A549 (cell line): Measurements from ENCODE around the gene GCAT. TPM values are rescaled to one million over a fixed set of nuclear protein-coding genes. Genes with fewer than 3 reads are reported as not detected.

Experiments
- ATAC-seq, 2 experiments: fragments of 200-7000 bp in 1 of 2; fragments of >200 bp in 1 of 2; cut with Nextera tagmentation in 1 of 2; cut with Tn5 transposase in 1 of 2; 3 replicates each; pipeline versions ENCODE4 v1.8.0 to v1.9.1; 2018 to 2020; ENCODE audit warnings: mild to moderate bottlenecking in 1 of 2, moderate library complexity in 1 of 2
- CTCF ChIA-PET: fragments of 300-600 bp; sonication (Branson Sonifier 250); formaldehyde crosslinking; extraction: SDS; loops from one replicate; lab custom pipeline; 2021; ENCODE audit warnings: antibody characterized with exemption, inconsistent platforms; lab: Yijun Ruan, JAX
- POLR2A ChIA-PET: fragments of 350-600 bp; formaldehyde crosslinking; extraction: SDS; loops from one replicate; lab custom pipeline; 2021; ENCODE audit warnings: antibody characterized with exemption, inconsistent platforms; lab: Yijun Ruan, JAX
- DNase-seq, 2 experiments: peaks; one replicate each; pipeline versions ENCODE4 v3.0.0 to v3.0.0-alpha.2; 2011 to 2016; ENCODE audit warnings: low read depth in 1 of 2, low spot score in 1 of 2
- FAIRE-seq: peaks from 2 replicates; lab custom pipeline; 2011; peaks lifted over from hg19 to GRCh38; lab: Jason Lieb, UNC
- H3K27ac ChIP-seq, 2 experiments: fragments of >200 bp; sonication (Bioruptor Twin); formaldehyde crosslinking; 3 replicates each; pipeline ENCODE4 v1.5.1; 2016 to 2017
- H3K4me1 ChIP-seq: fragments of >200 bp; sonication (Bioruptor Twin); formaldehyde crosslinking; 3 replicates; pipeline ENCODE4 v1.6.1; 2016
- H3K4me2 ChIP-seq: fragments of >200 bp; sonication (Bioruptor Twin); formaldehyde crosslinking; 3 replicates; pipeline ENCODE4 v1.6.1; 2016
- H3K4me3 ChIP-seq: fragments of >200 bp; sonication (Bioruptor Twin); formaldehyde crosslinking; 3 replicates; pipeline ENCODE4 v1.5.1; 2016
- H3K9me3 ChIP-seq: fragments of >200 bp; sonication (Bioruptor Twin); formaldehyde crosslinking; 3 replicates; pipeline ENCODE4 v1.6.1; 2016
- CEBPB ChIP-seq, 2 experiments: fragments of >200 bp in 1 of 2; sonication (Bioruptor Twin) in 1 of 2; formaldehyde crosslinking in 1 of 2; IDR thresholded peaks; 2 replicates each; pipeline ENCODE4 v1.6.1; 2012 to 2016
- CHD2 ChIP-seq: fragments of 150-350 bp; IDR thresholded peaks from 2 replicates; pipeline ENCODE4 v1.6.1; 2014; ENCODE audit warnings: low read length; ENCODE audit not compliant: partially characterized antibody
- EHMT2 ChIP-seq: fragments of 200-600 bp; sonication (generic); IDR thresholded peaks from 2 replicates; pipeline ENCODE4 v1.6.1; 2016; ENCODE audit warnings: antibody characterized with exemption, low read depth, mild to moderate bottlenecking, moderate library complexity
- ESRRA ChIP-seq: fragments of 150-350 bp; IDR thresholded peaks from 2 replicates; pipeline ENCODE4 v1.6.1; 2014; ENCODE audit warnings: mild to moderate bottlenecking, low read length, borderline replicate concordance
- GATA3 ChIP-seq: IDR thresholded peaks from 2 replicates; pipeline ENCODE4 v1.6.1; 2012; ENCODE audit warnings: borderline replicate concordance
- HDAC2 ChIP-seq: fragments of 200-600 bp; sonication (generic); IDR thresholded peaks from 2 replicates; pipeline ENCODE4 v1.6.1; 2016
- HEYL ChIP-seq: fragments of 250-450 bp; sonication (Bioruptor Pico); IDR thresholded peaks from 2 replicates; pipeline ENCODE4 v1.8.0; 2021; ENCODE audit warnings: mild to moderate bottlenecking, moderate library complexity
- JUN ChIP-seq, 2 experiments: fragments of >200 bp; sonication (Bioruptor Twin); formaldehyde crosslinking; IDR thresholded peaks; 2 replicates in 1 of 2; 3 replicates in 1 of 2; pipeline ENCODE4 v1.6.1; 2016 to 2017
- JUNB ChIP-seq: fragments of >200 bp; sonication (Bioruptor Twin); formaldehyde crosslinking; IDR thresholded peaks from 2 replicates; pipeline ENCODE4 v1.6.1; 2016
- KDM1A ChIP-seq: fragments of 200-600 bp; sonication (generic); IDR thresholded peaks from 2 replicates; pipeline ENCODE4 v1.6.1; 2016; ENCODE audit warnings: low read depth, mild to moderate bottlenecking
- MAFK ChIP-seq: fragments of 450-650 bp; IDR thresholded peaks from 2 replicates; pipeline ENCODE4 v1.6.1; 2014; ENCODE audit not compliant: partially characterized antibody
- NFE2L2 ChIP-seq: fragments of 150-350 bp; conservative IDR thresholded peaks from 2 replicates; pipeline ENCODE4 v1.6.1; 2014; ENCODE audit warnings: low read length
- NPAS2 ChIP-seq: fragments of 250-450 bp; sonication (Bioruptor Pico); IDR thresholded peaks from 2 replicates; pipeline ENCODE4 v1.8.0; 2022; ENCODE audit warnings: mild to moderate bottlenecking, moderate library complexity, borderline replicate concordance
- PHF8 ChIP-seq: fragments of 200-600 bp; sonication (generic); IDR thresholded peaks from 2 replicates; pipeline ENCODE4 v1.6.1; 2016; ENCODE audit warnings: low read depth, mild to moderate bottlenecking, antibody characterized with exemption, moderate library complexity, borderline replicate concordance
- SMC3 ChIP-seq: fragments of >200 bp; sonication (Bioruptor Twin); formaldehyde crosslinking; IDR thresholded peaks from 3 replicates; pipeline ENCODE4 v1.6.1; 2018; ENCODE audit warnings: inconsistent platforms
- SREBF2 ChIP-seq: fragments of 450-650 bp; IDR thresholded peaks from 2 replicates; pipeline ENCODE4 v1.6.1; 2014; ENCODE audit warnings: mild to moderate bottlenecking, moderate library complexity
- TFCP2L1 ChIP-seq: fragments of 250-450 bp; sonication (Bioruptor Pico); IDR thresholded peaks from 2 replicates; pipeline ENCODE4 v1.5.0; 2021; ENCODE audit warnings: mild to moderate bottlenecking
- ZSCAN20 ChIP-seq: fragments of 250-450 bp; sonication (Bioruptor Pico); IDR thresholded peaks from 2 replicates; pipeline ENCODE4 v1.8.0; 2022; ENCODE audit warnings: mild to moderate bottlenecking, moderate library complexity
- WGBS: methylation state at CpG from one replicate; pipeline ENCODE4 v1.1.6; 2017; ENCODE audit errors: missing lambda C conversion rate; 5-methylcytosine and 5-hydroxymethylcytosine counted together
- polyA plus RNA-seq, 4 experiments: library from polyadenylated mRNA; depleted of rRNA in 3 of 4; stranded (reverse); fragments of >200 nt; fragmentation: RNase III in 1 of 4; extraction: RNeasy Plus Mini Kit Qiagen cat#74134 plus additional on column Dnase treatment in 1 of 4; gene quantifications; 2 replicates in 3 of 4; 3 replicates in 1 of 4; pipeline ENCODE4 v1.2.3, GENCODE V29; 2011 to 2017
- TF ChIP-seq, protein P1 (sequence below): IDR thresholded peaks from 2 replicates; pipeline ENCODE4 v1.6.1; 2012; ENCODE audit warnings: low read depth, borderline replicate concordance
- TF ChIP-seq, protein P2 (sequence below): fragments of >200 bp; sonication (Bioruptor Twin); formaldehyde crosslinking; IDR thresholded peaks from 3 replicates; pipeline ENCODE4 v1.5.1; 2016
- TF ChIP-seq, protein P3 (sequence below): fragments of 250-450 bp; sonication (Bioruptor Pico); IDR thresholded peaks from 2 replicates; pipeline ENCODE4 v1.5.0; 2021; ENCODE audit warnings: mild to moderate bottlenecking, moderate library complexity, borderline replicate concordance
- TF ChIP-seq, protein P4 (sequence below): fragments of 200-600 bp; sonication (generic); IDR thresholded peaks from 2 replicates; pipeline ENCODE4 v1.6.1; 2016; ENCODE audit warnings: antibody characterized with exemption, mild to moderate bottlenecking, moderate library complexity

GCAT gene
- polyA plus RNA-seq, 2 of the 4 experiments (the other 2 are of a cell fraction): 1.2 to 2.1 TPM

DNA sequence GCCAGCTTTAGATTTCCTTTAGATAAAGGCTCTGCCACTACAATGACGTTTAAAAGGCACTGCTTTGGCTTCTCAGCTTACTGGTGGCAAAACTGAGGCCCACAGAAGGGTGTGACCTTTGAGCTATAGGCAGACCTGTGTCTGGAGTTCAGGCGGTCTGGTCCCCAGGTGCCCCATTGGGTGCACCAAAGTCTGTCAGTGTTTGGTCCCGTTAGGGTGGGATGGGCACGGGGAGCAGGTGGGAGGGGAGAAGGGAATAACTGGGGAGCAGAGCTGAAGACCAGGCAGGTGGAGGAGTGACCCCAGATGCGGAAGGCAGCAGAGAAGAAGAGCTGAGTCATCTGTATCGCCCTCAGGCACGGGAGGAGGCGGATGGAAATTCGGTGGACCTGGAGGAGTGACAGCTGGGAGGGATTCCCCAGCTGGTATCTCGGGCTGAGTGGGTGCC, 45.3 kb upstream of the GCAT start:
- ATAC-seq: peak; percentile 45 to 50; a peak in 3 of 6 replicates
- 31% methylated on average over 9 of the region's 10 CpGs for WGBS
- Histone ChIP-seq H3K4me1 (peaks cover 51% of the 10 kb centered on the region), H3K4me2 (peak overlapping the region; percentile 48)
- DNase-seq: no peak
- FAIRE-seq: no peak
- TF ChIP-seq MAFK (peak; percentile 86), KDM1A (no peak), HDAC2 (no peak), PHF8 (no peak), HEYL (CRISPR knock-in tag) (no peak)
- TF ChIP-seq, all 56 proteins: peak for 1
- Histone ChIP-seq H3K27ac (peak overlapping the region; percentile 57 to 79; a peak in 5 of 6 replicates), H3K9me3 (no peaks in the 10 kb centered on the region), H3K4me3 (no peak overlapping the region)
- POLR2A ChIA-PET: interaction anchor here (0.6 kb wide), 1 partner anchor 117 kb away, joined by 3 read pairs; no protein-coding TSS in a partner anchor
- CTCF ChIA-PET: interaction anchor here (0.6 to 1.5 kb wide), 6 partner anchors 9 to 224 kb away, joined by 3 to 5 read pairs (median 3); no protein-coding TSS in a partner anchor

DNA sequence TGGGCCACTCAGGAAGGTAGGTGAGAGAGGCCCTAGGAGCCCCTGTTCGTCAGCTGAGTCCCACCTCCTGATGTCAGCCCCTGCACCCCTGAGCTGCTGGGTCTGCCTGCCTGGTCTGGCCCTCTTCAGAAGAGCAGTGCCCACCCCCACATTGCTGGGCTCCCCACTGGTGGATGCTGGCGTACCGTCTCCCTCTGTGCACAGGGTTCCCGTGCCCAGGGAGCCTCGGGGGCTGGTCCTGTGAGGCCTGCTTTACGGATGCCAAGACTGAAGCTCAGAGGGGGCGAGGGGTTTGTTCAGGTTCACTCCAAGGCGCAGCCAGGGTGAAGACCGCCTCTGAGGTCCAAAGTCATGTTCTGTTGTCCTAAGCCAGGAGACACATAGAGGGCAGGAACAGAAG, 44.7 kb upstream of the GCAT start:
- H3K9me3 ChIP-seq: no peaks in the 10 kb centered on the region
- H3K27ac ChIP-seq: peak overlapping the region; percentile 57 to 79; a peak in 5 of 6 replicates
- ChIA-PET POLR2A (no interaction called here), CTCF (interaction anchor here (0.9 to 1.5 kb wide), 5 partner anchors 9 to 224 kb away, joined by 3 to 5 read pairs (median 3); no protein-coding TSS in a partner anchor)
- H3K4me3 ChIP-seq: no peak overlapping the region
- 0 out of 3 replicates have a peak overlapping the region, but pooled peaks have one; percentile 48 for H3K4me2 ChIP-seq
- DNase-seq (no peak), FAIRE-seq (no peak), ATAC-seq (no peak; a peak in 1 of 6 replicates)
- WGBS: 93% methylated on average over 4 of the region's 9 CpGs
- H3K4me1 ChIP-seq: peaks cover 51% of the 10 kb centered on the region
- no peak for TF ChIP-seq JUN (IDR thresholded peaks at IDR 0.05)
- no peak for TF ChIP-seq TFCP2L1 (CRISPR knock-in tag)
- TF ChIP-seq, protein P1, sequence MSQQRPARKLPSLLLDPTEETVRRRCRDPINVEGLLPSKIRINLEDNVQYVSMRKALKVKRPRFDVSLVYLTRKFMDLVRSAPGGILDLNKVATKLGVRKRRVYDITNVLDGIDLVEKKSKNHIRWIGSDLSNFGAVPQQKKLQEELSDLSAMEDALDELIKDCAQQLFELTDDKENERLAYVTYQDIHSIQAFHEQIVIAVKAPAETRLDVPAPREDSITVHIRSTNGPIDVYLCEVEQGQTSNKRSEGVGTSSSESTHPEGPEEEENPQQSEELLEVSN: no peak
- no peak for TF ChIP-seq SREBF2
- TF ChIP-seq, protein P2, sequence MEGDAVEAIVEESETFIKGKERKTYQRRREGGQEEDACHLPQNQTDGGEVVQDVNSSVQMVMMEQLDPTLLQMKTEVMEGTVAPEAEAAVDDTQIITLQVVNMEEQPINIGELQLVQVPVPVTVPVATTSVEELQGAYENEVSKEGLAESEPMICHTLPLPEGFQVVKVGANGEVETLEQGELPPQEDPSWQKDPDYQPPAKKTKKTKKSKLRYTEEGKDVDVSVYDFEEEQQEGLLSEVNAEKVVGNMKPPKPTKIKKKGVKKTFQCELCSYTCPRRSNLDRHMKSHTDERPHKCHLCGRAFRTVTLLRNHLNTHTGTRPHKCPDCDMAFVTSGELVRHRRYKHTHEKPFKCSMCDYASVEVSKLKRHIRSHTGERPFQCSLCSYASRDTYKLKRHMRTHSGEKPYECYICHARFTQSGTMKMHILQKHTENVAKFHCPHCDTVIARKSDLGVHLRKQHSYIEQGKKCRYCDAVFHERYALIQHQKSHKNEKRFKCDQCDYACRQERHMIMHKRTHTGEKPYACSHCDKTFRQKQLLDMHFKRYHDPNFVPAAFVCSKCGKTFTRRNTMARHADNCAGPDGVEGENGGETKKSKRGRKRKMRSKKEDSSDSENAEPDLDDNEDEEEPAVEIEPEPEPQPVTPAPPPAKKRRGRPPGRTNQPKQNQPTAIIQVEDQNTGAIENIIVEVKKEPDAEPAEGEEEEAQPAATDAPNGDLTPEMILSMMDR: no peak
- TF ChIP-seq, protein P3, sequence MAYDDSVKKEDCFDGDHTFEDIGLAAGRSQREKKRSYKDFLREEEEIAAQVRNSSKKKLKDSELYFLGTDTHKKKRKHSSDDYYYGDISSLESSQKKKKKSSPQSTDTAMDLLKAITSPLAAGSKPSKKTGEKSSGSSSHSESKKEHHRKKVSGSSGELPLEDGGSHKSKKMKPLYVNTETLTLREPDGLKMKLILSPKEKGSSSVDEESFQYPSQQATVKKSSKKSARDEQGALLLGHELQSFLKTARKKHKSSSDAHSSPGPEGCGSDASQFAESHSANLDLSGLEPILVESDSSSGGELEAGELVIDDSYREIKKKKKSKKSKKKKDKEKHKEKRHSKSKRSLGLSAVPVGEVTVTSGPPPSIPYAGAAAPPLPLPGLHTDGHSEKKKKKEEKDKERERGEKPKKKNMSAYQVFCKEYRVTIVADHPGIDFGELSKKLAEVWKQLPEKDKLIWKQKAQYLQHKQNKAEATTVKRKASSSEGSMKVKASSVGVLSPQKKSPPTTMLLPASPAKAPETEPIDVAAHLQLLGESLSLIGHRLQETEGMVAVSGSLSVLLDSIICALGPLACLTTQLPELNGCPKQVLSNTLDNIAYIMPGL (CRISPR knock-in tag): no peak
- TF ChIP-seq HEYL (CRISPR knock-in tag): no peak
- TF ChIP-seq, protein P4, sequence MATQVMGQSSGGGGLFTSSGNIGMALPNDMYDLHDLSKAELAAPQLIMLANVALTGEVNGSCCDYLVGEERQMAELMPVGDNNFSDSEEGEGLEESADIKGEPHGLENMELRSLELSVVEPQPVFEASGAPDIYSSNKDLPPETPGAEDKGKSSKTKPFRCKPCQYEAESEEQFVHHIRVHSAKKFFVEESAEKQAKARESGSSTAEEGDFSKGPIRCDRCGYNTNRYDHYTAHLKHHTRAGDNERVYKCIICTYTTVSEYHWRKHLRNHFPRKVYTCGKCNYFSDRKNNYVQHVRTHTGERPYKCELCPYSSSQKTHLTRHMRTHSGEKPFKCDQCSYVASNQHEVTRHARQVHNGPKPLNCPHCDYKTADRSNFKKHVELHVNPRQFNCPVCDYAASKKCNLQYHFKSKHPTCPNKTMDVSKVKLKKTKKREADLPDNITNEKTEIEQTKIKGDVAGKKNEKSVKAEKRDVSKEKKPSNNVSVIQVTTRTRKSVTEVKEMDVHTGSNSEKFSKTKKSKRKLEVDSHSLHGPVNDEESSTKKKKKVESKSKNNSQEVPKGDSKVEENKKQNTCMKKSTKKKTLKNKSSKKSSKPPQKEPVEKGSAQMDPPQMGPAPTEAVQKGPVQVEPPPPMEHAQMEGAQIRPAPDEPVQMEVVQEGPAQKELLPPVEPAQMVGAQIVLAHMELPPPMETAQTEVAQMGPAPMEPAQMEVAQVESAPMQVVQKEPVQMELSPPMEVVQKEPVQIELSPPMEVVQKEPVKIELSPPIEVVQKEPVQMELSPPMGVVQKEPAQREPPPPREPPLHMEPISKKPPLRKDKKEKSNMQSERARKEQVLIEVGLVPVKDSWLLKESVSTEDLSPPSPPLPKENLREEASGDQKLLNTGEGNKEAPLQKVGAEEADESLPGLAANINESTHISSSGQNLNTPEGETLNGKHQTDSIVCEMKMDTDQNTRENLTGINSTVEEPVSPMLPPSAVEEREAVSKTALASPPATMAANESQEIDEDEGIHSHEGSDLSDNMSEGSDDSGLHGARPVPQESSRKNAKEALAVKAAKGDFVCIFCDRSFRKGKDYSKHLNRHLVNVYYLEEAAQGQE: no peak
- TF ChIP-seq NFE2L2: no peak
- no peak for TF ChIP-seq CHD2
- TF ChIP-seq ZSCAN20: no peak
- no peak for TF ChIP-seq KDM1A
- no peak for TF ChIP-seq ESRRA
- TF ChIP-seq SMC3: no peak
- no peak for TF ChIP-seq NPAS2
- no peak for TF ChIP-seq CEBPB (IDR thresholded peaks at IDR 0.05)
- no peak for TF ChIP-seq GATA3
- TF ChIP-seq JUNB: no peak
- TF ChIP-seq EHMT2: no peak
